ENCODE results near the gene C15orf61. TPM values are rescaled to one million over a fixed set of nuclear protein-coding genes. Genes with fewer than 3 reads are reported as not detected.

The C15orf61 gene
- total and polyA plus RNA-seq, 12 donors = 2.7 to 15.0 (median 10.9) TPM

DNA sequence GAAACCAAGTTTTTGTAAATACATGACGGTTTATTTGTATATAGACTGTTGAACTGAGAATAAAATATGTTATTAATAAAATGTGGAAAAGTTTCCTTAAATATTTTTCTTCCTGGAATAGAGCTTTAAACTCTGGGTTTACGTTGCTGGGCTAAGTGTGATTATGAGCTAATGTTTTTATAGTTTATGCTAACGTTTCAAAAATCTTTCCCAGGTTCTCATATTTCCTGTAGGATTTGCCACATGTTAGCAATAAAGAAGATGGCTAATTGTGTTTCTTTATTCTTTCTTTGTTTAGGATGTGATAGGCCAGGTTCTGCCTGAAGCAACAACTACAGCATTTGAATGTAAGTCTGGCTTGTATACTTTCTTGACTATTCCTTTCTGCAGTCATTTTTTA lies 28.8 kb downstream of the C15orf61 start:
- ATAC-seq (no peak), DNase-seq (no peak)
- intact Hi-C loops (cut with DNase I) = no loop called here
- Histone ChIP-seq H3K4me1 (peaks cover 0 to 37% (median 18%) of the 10 kb centered on the region in 9 donors), H3K9me3 (no peaks in the 10 kb centered on the region), H3K36me3 (peaks cover 0 to 52% (median 6%) of the 10 kb centered on the region in 9 donors), H3K27ac (peak overlapping the region in 4 of 10 donors; percentile 45 to 61 (median 52)), H3K4me3 (no peak overlapping the region), H3K27me3 (no peaks in the 10 kb centered on the region)
- TF ChIP-seq, protein P1, sequence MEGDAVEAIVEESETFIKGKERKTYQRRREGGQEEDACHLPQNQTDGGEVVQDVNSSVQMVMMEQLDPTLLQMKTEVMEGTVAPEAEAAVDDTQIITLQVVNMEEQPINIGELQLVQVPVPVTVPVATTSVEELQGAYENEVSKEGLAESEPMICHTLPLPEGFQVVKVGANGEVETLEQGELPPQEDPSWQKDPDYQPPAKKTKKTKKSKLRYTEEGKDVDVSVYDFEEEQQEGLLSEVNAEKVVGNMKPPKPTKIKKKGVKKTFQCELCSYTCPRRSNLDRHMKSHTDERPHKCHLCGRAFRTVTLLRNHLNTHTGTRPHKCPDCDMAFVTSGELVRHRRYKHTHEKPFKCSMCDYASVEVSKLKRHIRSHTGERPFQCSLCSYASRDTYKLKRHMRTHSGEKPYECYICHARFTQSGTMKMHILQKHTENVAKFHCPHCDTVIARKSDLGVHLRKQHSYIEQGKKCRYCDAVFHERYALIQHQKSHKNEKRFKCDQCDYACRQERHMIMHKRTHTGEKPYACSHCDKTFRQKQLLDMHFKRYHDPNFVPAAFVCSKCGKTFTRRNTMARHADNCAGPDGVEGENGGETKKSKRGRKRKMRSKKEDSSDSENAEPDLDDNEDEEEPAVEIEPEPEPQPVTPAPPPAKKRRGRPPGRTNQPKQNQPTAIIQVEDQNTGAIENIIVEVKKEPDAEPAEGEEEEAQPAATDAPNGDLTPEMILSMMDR (IDR thresholded peaks at IDR 0.05) = no peak
- WGBS, 2 donors = 73 to 79% methylated on average over 3 of the region's 3 CpGs

DNA sequence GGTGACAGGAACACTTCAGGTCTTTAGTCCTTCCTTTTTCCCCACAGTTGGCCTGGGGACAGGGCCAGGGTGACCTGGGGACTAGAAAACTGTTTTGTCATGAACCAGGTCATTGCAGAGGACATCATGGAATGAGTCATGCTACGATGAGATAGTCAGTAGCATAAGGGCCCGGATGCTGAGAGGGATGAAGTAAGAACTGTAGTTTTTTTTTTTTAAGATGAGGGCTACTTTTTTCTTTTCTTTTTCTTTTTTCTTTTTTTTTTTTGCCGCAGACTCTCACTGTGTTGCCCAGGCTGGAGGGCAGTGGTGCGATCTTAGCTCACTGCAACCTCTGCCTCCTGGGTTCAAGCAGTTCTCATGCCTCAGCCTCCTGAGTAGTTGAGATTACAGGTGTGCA lies 29.6 kb downstream of the C15orf61 start:
- Histone ChIP-seq H3K4me3 (no peak overlapping the region), H3K9me3 (no peaks in the 10 kb centered on the region), H3K4me1 (peaks cover 0 to 36% (median 17%) of the 10 kb centered on the region in 9 donors), H3K27ac (peak overlapping the region in 4 of 10 donors; percentile 41 to 61 (median 50)), H3K36me3 (peaks cover 0 to 51% (median 6%) of the 10 kb centered on the region in 9 donors), H3K27me3 (no peaks in the 10 kb centered on the region)
- ATAC-seq (peak in 6 of 8 donors; percentile 65 to 89 (median 80)), DNase-seq (no peak)
- 67 to 74% methylated on average over 4 of the region's 4 CpGs for WGBS, 2 donors
- TF ChIP-seq, protein P1 (IDR thresholded peaks at IDR 0.05) = no peak
- intact Hi-C loops (cut with DNase I) = no loop called here

DNA sequence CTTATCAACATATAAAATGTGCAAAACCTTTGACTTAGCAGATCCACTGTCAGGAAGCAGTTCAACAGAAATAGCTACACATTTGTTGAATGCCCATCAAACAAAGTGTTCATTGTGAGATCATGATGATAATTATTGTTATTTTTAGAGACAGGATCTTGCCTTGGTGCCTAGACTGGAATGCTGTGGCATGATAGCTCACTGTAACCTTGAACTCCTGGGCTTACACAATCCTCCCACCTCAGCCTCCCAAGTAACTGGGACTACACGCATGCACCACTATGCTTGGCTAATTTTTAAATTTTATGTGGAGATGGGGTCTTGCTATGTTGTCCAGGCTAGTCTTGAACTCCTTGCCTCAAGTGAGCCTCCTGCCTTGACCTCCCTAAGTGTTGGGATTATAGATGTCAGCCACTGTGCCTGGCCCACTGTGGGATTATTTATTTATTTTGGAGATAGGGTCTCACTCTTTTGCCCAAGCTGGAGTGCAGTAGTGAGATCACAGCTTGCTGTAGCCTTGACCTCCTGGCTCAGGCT lies 30.3 kb downstream of the C15orf61 start:
- ATAC-seq (no peak), DNase-seq (no peak)
- Histone ChIP-seq H3K4me3 (no peak overlapping the region), H3K27me3 (no peaks in the 10 kb centered on the region), H3K9me3 (no peaks in the 10 kb centered on the region), H3K4me1 (peaks cover 0 to 36% (median 17%) of the 10 kb centered on the region in 9 donors), H3K27ac (peak overlapping the region in 2 of 10 donors; percentile 8 to 33), H3K36me3 (peaks cover 0 to 45% (median 6%) of the 10 kb centered on the region in 9 donors)
- intact Hi-C loops (cut with DNase I) = no loop called here
- TF ChIP-seq, protein P1 (IDR thresholded peaks at IDR 0.05) = no peak
- 91 to 100% methylated on average over 1 of the region's 1 CpG for WGBS, 2 donors

DNA sequence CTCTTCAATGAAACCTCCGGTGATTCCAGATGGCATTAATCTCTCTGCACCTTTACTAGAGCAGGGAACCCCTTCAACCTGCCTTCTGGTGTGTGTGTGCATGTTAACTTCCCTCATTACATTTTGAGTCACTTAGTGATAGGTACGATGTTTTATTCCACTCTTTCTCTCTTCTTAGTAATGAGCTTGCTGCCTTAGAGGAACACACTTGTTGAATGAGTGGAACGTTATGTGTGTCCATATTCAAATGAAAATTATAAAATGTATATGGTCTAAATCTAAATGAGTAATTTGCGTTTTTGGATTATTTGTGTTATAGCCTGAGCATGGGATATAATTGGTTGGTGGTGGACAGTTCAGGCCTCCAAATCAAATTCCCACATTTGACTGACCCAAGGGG lies 33.6 kb downstream of the C15orf61 start:
- Histone ChIP-seq H3K36me3 (peaks cover 0 to 49% (median 6%) of the 10 kb centered on the region in 9 donors), H3K27ac (no peak overlapping the region), H3K9me3 (peaks cover 0 to 4% (median 0%) of the 10 kb centered on the region in 11 donors), H3K4me1 (peaks cover 0 to 18% (median under 1%) of the 10 kb centered on the region in 9 donors), H3K4me3 (no peak overlapping the region), H3K27me3 (no peaks in the 10 kb centered on the region)
- TF ChIP-seq, protein P1 (IDR thresholded peaks at IDR 0.05) = no peak
- ATAC-seq (no peak), DNase-seq (no peak)
- intact Hi-C loops (cut with DNase I) = no loop called here
- WGBS, 2 donors = 93 to 99% methylated on average over 4 of the region's 4 CpGs

Data from heart right ventricle (tissue), 16 donors.